Sigmoid colon (tissue), 3 donors: ENCODE measurements around the gene MON2.

Source experiments
- POLR2A ChIP-seq, 2 donors: fragments of 450-650 bp; IDR thresholded peaks; one replicate each; pipeline ENCODE4 v1.6.1; 2016; ENCODE audit warnings: antibody characterized with exemption in 2 of 2, mild to moderate bottlenecking in 2 of 2, moderate library complexity in 2 of 2
- TF ChIP-seq, protein P1 (sequence below), 4 experiments: fragments of 450-650 bp in 3 of 4; fragments of 200-600 bp in 1 of 4; IDR thresholded peaks; one replicate each; pipeline ENCODE4 v1.5.1; 2016 to 2019; ENCODE audit warnings: antibody characterized with exemption in 4 of 4, mild to moderate bottlenecking in 3 of 4, moderate library complexity in 2 of 4

DNA sequence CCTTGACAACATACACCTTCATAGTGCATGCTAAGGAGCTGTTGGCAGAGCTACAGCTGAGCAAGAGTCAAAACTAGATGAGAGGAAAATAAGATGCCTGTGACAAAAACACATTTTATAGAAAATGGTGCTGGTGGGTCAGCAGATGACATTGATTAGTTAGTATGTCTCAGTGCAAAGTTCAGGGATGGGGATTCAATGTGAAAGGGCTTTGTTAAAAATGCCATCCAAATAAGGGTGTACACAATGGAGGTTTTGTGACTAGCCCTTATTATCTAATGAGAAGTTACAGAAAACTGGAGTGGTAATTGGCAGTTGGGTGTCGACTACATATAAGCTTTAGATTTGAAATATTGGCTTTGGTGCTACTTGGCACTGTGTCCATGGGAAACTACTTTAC is 169.0 kb downstream of the MON2 start:
- TF ChIP-seq, protein P1, sequence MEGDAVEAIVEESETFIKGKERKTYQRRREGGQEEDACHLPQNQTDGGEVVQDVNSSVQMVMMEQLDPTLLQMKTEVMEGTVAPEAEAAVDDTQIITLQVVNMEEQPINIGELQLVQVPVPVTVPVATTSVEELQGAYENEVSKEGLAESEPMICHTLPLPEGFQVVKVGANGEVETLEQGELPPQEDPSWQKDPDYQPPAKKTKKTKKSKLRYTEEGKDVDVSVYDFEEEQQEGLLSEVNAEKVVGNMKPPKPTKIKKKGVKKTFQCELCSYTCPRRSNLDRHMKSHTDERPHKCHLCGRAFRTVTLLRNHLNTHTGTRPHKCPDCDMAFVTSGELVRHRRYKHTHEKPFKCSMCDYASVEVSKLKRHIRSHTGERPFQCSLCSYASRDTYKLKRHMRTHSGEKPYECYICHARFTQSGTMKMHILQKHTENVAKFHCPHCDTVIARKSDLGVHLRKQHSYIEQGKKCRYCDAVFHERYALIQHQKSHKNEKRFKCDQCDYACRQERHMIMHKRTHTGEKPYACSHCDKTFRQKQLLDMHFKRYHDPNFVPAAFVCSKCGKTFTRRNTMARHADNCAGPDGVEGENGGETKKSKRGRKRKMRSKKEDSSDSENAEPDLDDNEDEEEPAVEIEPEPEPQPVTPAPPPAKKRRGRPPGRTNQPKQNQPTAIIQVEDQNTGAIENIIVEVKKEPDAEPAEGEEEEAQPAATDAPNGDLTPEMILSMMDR (IDR thresholded peaks at IDR 0.05): no peak
- no peak for TF ChIP-seq POLR2A (IDR thresholded peaks at IDR 0.05)
